ENCODE data around the gene MGAT4C.

The MGAT4C gene

DNA sequence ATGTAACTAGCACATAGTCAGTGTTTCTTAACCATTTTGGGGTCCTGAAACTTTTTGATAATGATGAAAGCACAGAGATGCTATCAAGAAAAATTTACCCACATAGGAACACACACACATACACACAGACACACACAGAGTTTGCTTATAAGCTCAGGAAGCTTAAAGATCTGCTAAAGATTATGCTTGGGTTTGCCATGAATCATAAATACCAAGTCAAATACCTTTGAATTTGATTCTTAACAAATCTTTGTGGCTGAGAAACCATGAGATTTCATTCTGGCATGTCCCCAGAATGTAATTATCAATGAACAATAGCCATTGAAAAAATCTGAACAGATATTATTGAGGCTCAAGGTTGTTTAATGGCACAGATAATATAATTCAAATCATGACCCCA, 292.9 kb downstream of the MGAT4C start:
- DNase-seq = no peak

DNA sequence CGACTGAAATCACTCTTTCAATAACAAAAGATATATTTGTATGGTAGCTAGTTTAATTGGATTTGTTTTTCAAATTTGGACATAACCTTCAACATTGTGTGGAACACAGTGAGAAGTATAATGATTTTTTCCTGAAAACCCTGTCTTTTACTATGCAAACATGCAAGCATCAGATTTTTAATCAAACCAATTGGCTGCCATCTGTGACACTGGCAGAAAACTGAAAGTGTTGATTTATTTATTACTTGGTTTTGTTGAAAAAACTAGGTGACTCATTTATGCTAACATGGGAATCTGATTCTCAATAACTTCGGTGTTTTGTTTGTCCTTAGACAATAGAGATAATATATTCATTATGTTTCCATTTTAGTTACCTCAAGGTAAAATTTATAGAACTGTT, 300.1 kb downstream of the MGAT4C start:
- no peak for DNase-seq

DNA sequence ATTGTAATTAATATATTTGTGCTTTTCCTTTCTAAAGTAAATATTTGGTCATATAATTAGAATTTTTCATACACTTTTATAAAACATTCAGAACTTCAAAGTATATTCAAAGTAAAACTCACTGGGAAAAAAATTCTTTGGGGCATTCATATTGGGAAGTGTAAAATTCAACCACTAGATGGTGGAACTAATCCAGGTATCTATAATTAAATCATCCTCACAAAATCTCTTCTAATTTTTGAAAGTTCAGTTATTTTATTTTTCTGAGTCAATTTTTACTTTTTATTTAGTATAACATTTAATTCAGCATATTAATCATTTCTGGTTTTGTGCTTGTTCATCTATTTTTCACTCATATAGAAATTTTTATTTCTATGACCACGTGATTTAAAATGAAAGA, 301.1 kb downstream of the MGAT4C start:
- no peak for DNase-seq

- no peak for DNase-seq
Measured at GRCh38 chr12:85951823-85952222, 304.4 kb downstream of the MGAT4C start.

DNA sequence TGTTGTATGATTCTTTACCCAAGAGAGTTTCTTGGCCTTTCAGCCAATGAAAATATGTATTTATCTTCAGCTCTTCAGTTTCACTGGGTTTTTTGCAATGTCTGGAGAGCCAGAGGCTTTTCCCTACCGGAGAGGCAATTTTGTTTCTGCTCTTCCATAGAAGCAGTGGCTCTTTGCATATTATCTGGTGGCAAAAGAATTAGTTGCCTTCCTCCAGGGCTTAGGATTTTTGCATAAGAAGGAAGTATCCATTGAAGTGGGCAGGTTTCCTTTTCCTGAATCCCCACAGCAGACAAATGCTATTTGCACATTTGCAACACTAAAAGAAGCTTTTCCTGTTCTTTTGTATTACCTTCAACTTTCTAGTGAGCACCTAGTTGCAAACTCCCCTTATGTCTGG, 306.9 kb downstream of the MGAT4C start:
- DNase-seq = no peak

DNA sequence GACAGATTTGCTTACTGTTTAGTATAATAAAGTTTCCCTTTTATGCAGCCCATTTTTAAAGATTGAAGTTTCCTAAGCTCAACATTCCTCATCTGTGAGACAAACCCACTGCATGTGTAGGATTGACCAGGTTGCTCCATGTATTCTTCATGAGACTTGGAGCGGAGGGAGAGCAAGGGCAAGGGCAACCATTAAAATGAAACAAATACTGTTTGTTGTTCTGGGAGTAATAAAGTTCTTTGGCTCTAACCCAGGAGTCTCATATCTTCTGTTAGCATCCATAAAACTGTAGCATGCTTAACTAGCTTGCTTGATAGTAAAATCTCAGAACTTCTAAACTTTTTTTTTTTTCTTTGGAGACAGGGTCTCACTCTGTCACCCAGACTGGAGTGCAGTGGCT, 307.9 kb downstream of the MGAT4C start:
- no peak for DNase-seq

DNA sequence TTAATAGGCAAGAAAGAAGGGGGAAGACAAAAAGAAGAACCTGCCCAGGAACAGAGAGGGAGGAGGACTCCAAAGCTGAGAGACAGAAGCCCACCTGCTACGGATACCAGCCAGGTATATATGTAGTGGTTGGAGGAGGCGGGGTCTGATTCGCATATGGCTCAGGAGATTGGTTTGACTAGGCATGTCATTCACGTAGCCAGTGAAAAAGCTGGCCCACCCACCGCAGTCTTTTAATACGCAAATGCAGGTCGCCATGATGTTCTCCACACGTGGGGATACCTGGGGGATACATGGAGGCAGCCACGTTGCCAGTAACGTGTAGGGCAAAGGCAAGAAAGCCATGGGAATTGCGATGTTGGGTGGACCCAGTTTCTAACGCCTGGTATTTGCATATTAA, 308.9 kb downstream of the MGAT4C start:
- DNase-seq = no peak

- no peak for DNase-seq
Measured at GRCh38 chr12:85946375-85946774, 309.8 kb downstream of the MGAT4C start.

DNA sequence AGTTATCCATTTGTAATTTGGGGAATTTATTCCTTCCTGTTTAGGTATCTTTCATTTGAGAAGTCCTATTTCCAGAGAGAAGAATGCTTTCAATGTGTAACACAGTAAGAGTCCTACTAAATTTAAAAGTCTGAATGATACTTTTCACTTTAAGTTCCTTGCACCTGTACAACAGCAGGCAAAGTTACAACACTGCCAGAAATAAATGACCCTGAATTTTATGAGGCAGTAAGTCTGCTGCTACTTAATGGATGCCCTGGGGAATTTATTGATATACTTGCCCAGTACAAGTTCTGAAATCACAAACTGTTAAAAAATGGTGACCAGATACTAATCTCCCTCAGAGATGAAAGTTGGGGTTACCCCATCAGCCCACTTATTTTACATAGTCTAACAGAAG, 329.0 kb downstream of the MGAT4C start:
- DNase-seq = no peak

DNA sequence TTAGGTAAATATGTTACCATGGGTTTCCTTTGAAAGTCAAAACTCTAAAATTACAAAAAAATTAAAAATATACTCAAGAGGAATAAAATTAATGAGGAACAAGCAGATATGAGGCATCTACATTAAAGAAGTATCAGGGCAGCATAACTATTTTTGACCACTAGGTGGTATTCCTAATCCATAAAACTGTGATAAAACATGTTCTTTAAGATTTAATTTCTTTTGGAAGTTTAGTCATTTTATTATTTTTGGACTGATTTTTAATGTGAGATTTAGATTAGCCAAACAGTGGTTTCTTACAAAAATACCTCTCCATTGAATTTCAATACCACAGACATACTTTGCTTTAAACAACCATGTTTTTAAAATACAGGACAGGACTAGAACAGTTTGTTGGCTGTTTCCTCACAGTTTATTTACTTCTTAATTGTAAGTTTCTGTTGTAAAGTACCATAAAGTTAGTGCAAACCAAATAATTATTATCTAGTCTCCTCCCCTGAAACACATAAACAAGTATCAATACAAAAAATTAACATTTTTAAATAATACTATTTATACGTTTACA, 332.3 kb downstream of the MGAT4C start:
- no peak for DNase-seq

GRCh38 chr12:85920324-85920947, 335.8 kb downstream of the MGAT4C start:
- no peak for DNase-seq
